GM13977 (cell line): ENCODE measurements around the gene TTC33.

ENCODE experiments used
- DNase-seq: peaks from one replicate; pipeline ENCODE4 v3.0.0; 2012; ENCODE audit warnings: low spot score
- in situ Hi-C: fragments of 300-500 bp; cut with MboI; formaldehyde crosslinking; loops from one replicate; pipeline ENCODE4 v1.12.0; 2022; ENCODE audit warnings: low sequenced_read_pairs, low pct_unique_long_range_greater_than_20kb, mixed read lengths, inconsistent platforms; ENCODE audit not compliant: unreplicated experiment
- TF ChIP-seq, protein P1 (sequence below): IDR thresholded peaks from 2 replicates; pipeline ENCODE4 v1.5.1; 2012; ENCODE audit warnings: mild to moderate bottlenecking, control low read depth; ENCODE audit not compliant: insufficient read depth; ENCODE audit errors: extremely low read depth, missing control alignments

The TTC33 gene

DNA sequence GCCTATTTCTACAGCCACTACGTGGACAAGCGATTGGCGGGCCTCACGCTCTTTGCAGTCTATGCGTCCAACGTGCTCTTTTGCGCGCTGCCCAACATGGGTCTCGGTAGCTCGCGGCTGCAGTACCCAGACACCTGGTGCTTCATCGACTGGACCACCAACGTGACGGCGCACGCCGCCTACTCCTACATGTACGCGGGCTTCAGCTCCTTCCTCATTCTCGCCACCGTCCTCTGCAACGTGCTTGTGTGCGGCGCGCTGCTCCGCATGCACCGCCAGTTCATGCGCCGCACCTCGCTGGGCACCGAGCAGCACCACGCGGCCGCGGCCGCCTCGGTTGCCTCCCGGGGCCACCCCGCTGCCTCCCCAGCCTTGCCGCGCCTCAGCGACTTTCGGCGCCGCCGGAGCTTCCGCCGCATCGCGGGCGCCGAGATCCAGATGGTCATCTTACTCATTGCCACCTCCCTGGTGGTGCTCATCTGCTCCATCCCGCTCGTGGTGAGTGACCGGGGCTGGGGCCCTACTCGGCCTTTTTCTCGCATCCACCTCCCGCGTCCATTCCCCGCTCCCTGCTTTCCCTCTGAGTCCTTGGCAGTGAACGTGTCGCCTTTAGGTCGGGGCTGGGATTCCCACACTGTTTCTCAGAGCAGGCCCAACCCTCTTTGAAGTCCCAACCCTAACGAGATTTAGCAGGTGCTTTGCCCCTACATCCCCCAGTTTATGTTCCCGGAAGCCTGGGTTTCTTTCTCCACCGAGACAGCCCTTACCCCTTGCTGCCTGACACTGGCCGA is 74.2 kb downstream of the TTC33 start:
- in situ Hi-C loops: loop anchor here (10.0 to 25.0 kb wide), 2 partner anchors 727 to 969 kb away; no protein-coding TSS in a partner anchor
- DNase-seq: no peak
- TF ChIP-seq, protein P1, sequence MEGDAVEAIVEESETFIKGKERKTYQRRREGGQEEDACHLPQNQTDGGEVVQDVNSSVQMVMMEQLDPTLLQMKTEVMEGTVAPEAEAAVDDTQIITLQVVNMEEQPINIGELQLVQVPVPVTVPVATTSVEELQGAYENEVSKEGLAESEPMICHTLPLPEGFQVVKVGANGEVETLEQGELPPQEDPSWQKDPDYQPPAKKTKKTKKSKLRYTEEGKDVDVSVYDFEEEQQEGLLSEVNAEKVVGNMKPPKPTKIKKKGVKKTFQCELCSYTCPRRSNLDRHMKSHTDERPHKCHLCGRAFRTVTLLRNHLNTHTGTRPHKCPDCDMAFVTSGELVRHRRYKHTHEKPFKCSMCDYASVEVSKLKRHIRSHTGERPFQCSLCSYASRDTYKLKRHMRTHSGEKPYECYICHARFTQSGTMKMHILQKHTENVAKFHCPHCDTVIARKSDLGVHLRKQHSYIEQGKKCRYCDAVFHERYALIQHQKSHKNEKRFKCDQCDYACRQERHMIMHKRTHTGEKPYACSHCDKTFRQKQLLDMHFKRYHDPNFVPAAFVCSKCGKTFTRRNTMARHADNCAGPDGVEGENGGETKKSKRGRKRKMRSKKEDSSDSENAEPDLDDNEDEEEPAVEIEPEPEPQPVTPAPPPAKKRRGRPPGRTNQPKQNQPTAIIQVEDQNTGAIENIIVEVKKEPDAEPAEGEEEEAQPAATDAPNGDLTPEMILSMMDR: no peak

DNA sequence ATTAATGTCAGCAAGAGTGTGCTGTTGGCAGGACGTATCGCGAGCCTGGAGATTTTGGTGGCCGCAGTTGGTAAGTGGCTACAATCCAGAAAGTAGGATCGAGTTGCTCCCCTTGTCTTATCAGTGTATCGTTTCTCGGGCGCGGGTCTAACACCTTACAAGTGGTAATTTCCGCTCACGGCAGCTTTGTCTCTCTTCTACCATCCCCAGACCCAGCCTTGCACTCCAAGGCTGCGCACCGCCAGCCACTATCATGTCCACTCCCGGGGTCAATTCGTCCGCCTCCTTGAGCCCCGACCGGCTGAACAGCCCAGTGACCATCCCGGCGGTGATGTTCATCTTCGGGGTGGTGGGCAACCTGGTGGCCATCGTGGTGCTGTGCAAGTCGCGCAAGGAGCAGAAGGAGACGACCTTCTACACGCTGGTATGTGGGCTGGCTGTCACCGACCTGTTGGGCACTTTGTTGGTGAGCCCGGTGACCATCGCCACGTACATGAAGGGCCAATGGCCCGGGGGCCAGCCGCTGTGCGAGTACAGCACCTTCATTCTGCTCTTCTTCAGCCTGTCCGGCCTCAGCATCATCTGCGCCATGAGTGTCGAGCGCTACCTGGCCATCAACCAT is 74.9 kb downstream of the TTC33 start:
- DNase-seq: peak; percentile 57
- in situ Hi-C loops: loop anchor here (10.0 to 25.0 kb wide), 2 partner anchors 726 to 969 kb away; no protein-coding TSS in a partner anchor
- TF ChIP-seq, protein P1: no peak

DNA sequence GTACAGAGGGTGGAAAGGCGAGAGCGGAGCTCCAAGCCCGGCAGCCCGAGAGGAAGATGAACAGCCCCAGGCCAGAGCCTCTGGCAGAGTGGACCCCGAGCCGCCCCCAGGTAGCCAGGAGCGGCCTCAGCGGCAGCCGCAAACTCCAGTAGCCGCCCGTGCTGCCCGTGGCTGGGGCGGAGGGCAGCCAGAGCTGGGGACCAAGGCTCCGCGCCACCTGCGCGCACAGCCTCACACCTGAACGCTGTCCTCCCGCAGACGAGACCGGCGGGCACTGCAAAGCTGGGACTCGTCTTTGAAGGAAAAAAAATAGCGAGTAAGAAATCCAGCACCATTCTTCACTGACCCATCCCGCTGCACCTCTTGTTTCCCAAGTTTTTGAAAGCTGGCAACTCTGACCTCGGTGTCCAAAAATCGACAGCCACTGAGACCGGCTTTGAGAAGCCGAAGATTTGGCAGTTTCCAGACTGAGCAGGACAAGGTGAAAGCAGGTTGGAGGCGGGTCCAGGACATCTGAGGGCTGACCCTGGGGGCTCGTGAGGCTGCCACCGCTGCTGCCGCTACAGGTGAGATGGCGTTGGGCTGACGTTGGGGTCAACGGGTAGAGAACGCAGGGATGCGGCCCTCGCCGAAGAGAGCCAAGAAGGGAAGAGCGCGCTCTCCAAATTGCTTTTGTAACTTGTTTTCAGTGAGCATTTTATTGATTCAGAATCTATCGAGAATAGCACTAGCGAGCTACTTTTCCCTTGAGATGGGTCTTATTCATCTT is 75.7 kb downstream of the TTC33 start, which contains the start of gene PTGER4:
Gene PTGER4 (plus strand): TSS at position 3 of the 769 bp plus-strand sequence. CDS start 1,079 bp downstream, outside the sequence.
- in situ Hi-C loops: loop anchor here (10.0 to 25.0 kb wide), 2 partner anchors 725 to 968 kb away; no protein-coding TSS in a partner anchor
- TF ChIP-seq, protein P1: no peak
- DNase-seq: no peak

DNA sequence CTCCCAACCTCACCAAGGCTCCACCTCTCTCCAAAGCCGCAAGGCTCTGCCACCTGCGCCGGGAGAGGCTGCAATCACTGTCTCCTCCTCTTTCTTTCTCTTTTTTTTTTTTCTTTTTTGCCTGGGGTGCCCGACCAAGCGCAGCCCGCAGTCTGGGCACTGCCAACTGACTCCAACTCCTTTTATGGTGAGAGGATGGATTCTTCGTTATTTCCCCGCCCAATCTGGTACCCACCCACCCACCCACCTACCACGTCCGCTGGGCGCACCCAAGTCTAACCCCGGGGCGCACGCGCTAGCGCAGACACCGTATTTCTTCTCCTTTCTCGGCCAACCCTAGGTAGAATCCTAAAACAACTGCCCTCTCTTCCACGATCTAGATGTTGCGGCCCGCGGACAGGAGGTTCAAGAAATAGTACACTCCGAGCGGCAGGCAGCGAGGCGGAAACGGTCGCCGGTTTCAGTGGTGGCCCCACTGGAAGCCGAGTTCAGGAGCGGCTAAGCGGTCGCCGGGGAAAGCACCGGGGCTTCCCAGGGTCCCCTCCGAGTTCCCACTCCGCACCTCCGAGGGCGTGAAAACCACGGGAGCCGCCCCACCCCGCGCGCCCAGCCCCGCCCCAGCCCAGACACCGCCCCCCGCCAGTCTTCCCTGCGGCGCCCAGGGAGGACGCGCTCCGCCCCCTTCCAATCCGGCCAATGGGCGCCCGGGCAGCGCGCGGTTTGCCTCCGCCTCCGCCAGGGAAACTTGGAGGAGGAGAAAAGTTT is 76.4 kb downstream of the TTC33 start:
- in situ Hi-C loops: loop anchor here (25.0 kb wide), 1 partner anchor 967 kb away; no protein-coding TSS in a partner anchor
- TF ChIP-seq, protein P1: no peak
- DNase-seq: peak; percentile 92

DNA sequence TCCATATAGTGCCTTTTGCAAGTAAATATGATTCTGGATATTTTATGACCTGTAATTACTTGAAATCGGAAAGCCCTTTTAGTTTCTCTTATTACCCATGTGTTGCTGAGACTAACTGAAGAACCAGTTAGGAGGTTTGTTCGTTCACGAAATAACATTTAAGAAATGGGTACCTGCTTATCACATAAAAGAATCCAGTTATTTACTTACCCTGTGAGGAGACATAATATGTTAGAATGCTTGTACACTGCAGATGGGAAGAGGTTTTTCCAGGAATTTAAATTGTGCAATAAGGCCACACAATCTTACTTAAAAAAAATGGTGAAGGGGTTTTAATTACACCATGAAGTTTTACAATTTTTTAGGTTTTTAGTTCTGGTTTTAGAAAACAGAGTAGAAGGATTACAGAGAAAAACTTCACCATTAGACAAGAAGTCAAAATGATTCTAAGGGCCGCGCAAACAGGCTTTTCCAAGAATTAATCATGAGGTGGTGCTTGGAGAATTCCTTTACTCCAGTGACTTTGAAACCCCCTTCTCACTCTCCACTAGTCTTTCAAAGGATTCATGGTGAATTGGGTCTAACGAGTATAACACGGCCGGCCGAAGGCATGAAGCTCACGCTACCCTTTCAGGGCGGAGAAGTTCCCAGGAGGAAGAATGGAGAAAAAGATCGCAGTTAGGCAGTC is 77.2 kb downstream of the TTC33 start:
- TF ChIP-seq, protein P1: no peak
- in situ Hi-C loops: loop anchor here (25.0 kb wide), 1 partner anchor 966 kb away; no protein-coding TSS in a partner anchor
- DNase-seq: no peak
